GM10266 (cell line): ENCODE measurements around the gene SRRM2.

Experiments
- DNase-seq: peaks from one replicate; pipeline ENCODE4 v3.0.0; 2012; ENCODE audit errors: extremely low spot score
- TF ChIP-seq, protein P1 (sequence below): IDR thresholded peaks from 2 replicates; pipeline ENCODE4 v1.5.1; 2012; ENCODE audit warnings: mild to moderate bottlenecking, low read depth; ENCODE audit not compliant: control insufficient read depth, insufficient read depth; ENCODE audit errors: missing control alignments

The SRRM2 gene

GRCh38 chr16:2787961-2788360 lies 35.5 kb downstream of the SRRM2 start:
- DNase-seq = no peak
- TF ChIP-seq, protein P1, sequence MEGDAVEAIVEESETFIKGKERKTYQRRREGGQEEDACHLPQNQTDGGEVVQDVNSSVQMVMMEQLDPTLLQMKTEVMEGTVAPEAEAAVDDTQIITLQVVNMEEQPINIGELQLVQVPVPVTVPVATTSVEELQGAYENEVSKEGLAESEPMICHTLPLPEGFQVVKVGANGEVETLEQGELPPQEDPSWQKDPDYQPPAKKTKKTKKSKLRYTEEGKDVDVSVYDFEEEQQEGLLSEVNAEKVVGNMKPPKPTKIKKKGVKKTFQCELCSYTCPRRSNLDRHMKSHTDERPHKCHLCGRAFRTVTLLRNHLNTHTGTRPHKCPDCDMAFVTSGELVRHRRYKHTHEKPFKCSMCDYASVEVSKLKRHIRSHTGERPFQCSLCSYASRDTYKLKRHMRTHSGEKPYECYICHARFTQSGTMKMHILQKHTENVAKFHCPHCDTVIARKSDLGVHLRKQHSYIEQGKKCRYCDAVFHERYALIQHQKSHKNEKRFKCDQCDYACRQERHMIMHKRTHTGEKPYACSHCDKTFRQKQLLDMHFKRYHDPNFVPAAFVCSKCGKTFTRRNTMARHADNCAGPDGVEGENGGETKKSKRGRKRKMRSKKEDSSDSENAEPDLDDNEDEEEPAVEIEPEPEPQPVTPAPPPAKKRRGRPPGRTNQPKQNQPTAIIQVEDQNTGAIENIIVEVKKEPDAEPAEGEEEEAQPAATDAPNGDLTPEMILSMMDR = no peak

- TF ChIP-seq, protein P1 = no peak
- no peak for DNase-seq
These were observed 38.2 kb downstream of the SRRM2 start for GRCh38 chr16:2790631-2791030.

DNA sequence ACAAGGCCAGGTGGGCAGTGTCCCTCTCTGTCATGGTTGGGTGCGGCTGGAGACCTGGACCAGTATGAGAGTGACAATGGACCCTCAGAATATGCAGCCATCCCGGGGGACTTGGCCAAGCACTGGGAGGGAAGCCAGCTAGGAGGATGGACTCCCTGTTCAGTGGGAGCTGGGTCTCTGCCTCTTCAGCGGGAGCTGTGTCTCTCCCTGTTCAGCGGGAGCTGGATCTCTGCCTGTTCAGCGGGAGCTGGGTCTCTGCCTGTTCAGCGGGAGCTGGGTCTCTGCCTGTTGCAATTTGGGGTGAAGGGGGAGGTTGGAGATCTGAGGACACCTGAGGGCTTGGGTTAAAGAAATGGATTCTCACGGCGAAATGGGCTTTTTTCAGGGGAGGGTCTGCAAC lies 38.7 kb downstream of the SRRM2 start:
- TF ChIP-seq, protein P1 = no peak
- no peak for DNase-seq

- TF ChIP-seq, protein P1 = no peak
- no peak for DNase-seq
These were observed 40.5 kb downstream of the SRRM2 start for GRCh38 chr16:2792940-2793339.

DNA sequence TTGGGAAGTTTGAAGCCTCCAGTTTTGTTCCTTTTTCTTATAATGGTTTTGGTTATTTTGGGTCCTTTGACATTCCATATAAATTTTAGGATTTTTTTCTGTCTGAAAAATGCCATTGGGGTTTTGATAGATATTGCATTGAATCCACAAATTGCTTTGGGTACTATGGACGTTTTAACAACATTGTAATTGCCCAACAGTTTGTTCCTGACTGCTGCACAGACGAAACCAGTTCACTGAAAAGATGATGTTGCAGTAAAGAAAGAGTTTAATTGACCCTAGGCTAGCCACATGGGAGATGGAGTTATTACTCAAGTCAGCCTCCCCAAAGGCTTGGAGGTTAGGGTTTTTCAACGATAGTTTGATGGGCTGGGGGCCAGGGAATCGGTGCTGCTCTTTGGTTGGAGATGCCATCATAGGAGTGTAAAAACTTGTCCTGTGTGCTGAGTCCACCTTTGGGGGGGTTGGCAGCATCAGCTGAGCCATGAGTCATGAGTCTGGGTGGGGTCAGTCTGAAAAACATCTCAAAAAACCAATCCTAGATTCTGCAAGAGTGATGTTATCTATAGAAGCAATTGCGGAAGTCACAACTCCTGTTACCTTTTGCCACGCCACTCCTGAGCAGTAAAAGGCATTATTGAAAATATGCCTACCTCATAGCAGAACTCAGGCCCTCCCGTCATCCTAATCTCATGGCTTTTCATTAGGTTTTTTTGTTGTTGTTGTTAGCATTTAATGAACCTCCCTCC lies 43.1 kb downstream of the SRRM2 start:
- TF ChIP-seq, protein P1 = no peak
- DNase-seq = no peak

GRCh38 chr16:2798723-2799204 lies 46.3 kb downstream of the SRRM2 start:
- TF ChIP-seq, protein P1 = no peak
- no peak for DNase-seq

DNA sequence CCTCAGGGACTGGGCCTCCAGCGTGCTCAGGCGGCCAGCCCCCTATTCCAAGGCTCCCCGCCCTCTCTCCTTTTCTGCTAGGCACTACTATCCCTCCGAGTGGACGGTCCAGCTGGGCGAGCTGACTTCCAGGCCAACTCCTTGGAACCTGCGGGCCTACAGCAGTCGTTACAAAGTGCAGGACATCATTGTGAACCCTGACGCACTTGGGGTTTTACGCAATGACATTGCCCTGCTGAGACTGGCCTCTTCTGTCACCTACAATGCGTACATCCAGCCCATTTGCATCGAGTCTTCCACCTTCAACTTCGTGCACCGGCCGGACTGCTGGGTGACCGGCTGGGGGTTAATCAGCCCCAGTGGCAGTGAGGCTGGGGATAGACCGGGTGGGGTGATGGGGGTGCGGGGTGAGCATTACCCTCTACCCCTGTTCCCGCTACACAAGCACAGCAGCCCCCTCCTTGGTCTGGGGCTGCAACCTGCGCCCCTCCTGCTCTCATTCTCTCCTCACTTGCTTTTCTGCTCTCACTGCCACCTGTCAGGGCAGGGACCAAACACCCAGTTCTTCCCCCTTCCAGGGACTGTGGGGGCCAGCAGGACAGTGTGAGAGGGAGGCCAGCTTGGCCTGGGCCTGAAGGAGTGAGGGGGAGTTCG lies 46.9 kb downstream of the SRRM2 start:
- TF ChIP-seq, protein P1 = no peak
- no peak for DNase-seq
